Glutamatergic neuron (in vitro differentiated cells): ENCODE data around the gene NAPA. TPM values are rescaled to one million over a fixed set of nuclear protein-coding genes. Genes with fewer than 3 reads are reported as not detected.
"Not testable (repeated sequence)": the region's sequence is repeated elsewhere in the genome, so short reads cannot be mapped to it uniquely, and the experiment has no call there.

Source experiments
- DNase-seq: peaks from one replicate; pipeline ENCODE4 v3.0.0; 2022
- H3K27ac Mint-ChIP-seq: one replicate; pipeline ENCODE4 v1.8.0; 2020; ENCODE audit warnings: mild to moderate bottlenecking, mixed read lengths, inconsistent platforms; ENCODE audit not compliant: unreplicated experiment
- H3K27me3 Mint-ChIP-seq: one replicate; pipeline ENCODE4 v1.8.0; 2020; ENCODE audit warnings: mild to moderate bottlenecking, moderate library complexity, mixed read lengths, inconsistent platforms; ENCODE audit not compliant: unreplicated experiment
- H3K36me3 Mint-ChIP-seq: one replicate; pipeline ENCODE4 v1.8.0; 2020; ENCODE audit warnings: mild to moderate bottlenecking, mixed read lengths, inconsistent platforms; ENCODE audit not compliant: unreplicated experiment
- H3K4me1 Mint-ChIP-seq: one replicate; pipeline ENCODE4 v1.8.0; 2020; ENCODE audit warnings: mild to moderate bottlenecking, low read depth, mixed read lengths, inconsistent platforms; ENCODE audit not compliant: unreplicated experiment
- H3K4me3 Mint-ChIP-seq: one replicate; pipeline ENCODE4 v1.8.0; 2020; ENCODE audit warnings: mild to moderate bottlenecking, mixed read lengths, inconsistent platforms; ENCODE audit not compliant: unreplicated experiment
- H3K9me3 Mint-ChIP-seq: one replicate; pipeline ENCODE4 v1.8.0; 2020; ENCODE audit warnings: mild to moderate bottlenecking, moderate library complexity, mixed read lengths, inconsistent platforms; ENCODE audit not compliant: unreplicated experiment
- total RNA-seq: library from RNA; stranded (reverse); fragmentation: NEBNext Ultra II Directional; extraction: Animal tissue kit (Norgen Biotek cat#: 25700); gene quantifications from one replicate; pipeline ENCODE4 v1.2.1, GENCODE V29; 2021; ENCODE audit not compliant: unreplicated experiment
- TF ChIP-seq, protein P1 (sequence below): fragments of 200-600 bp; sonication (generic); IDR thresholded peaks from one replicate; pipeline ENCODE4 v1.5.0; 2021; ENCODE audit not compliant: partially characterized antibody, unreplicated experiment

NAPA gene
- total RNA-seq, 1 donor from 2014 or later: 262 TPM

DNA sequence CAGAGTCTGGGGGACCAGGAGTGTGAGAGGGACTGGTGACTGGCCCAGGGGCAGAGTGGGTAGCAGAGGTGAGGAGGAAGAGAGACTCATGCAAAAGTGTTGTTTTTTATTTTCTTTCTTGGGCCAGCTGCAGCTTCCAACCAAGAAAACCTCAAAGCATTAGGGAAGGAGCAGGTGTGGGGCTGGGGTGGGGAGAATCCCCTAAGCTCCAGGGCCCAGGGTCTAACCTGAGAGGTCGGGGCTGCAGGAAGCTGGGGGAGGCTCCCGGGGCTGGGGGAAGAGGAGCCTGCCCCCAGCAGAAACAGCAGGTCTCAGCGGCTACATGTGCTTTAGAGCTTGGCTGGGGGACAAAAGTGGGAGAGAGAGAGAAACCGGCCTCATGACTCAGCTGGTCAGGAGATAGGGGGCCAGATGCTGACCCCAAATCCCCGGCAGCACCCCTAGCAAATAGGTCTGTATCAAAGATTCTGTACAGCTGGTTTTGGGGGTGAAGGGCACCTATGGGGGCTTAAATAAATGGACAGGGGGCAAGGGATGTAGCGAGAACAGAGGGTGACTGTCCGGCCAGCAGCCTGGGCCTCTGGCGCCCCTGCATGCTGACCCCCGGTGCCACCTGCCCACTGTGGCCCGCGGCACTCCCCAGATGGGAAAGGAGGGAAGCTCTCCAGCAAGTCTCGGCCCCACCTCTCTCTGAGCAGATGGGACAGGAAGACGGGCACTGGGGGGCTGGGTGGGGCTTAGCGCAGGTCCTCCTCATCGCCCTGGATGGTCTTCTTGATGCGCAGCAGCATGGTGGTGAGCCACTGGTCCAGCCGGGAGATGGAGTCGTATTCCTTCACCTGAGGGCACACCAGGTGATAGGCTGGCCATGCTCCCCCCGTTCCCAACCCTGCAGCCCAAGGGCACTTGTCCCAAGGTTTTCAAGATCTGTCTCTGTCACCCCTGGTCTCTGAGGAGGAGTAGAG, 27.0 kb downstream of the NAPA start:
- TF ChIP-seq, protein P1, sequence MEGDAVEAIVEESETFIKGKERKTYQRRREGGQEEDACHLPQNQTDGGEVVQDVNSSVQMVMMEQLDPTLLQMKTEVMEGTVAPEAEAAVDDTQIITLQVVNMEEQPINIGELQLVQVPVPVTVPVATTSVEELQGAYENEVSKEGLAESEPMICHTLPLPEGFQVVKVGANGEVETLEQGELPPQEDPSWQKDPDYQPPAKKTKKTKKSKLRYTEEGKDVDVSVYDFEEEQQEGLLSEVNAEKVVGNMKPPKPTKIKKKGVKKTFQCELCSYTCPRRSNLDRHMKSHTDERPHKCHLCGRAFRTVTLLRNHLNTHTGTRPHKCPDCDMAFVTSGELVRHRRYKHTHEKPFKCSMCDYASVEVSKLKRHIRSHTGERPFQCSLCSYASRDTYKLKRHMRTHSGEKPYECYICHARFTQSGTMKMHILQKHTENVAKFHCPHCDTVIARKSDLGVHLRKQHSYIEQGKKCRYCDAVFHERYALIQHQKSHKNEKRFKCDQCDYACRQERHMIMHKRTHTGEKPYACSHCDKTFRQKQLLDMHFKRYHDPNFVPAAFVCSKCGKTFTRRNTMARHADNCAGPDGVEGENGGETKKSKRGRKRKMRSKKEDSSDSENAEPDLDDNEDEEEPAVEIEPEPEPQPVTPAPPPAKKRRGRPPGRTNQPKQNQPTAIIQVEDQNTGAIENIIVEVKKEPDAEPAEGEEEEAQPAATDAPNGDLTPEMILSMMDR: no peak
- peaks cover 11% of the 10 kb centered on the region for H3K36me3 Mint-ChIP-seq
- peaks cover 6% of the 10 kb centered on the region for H3K27me3 Mint-ChIP-seq
- peak overlapping the region; percentile 82 for H3K27ac Mint-ChIP-seq
- no peak overlapping the region for H3K4me3 Mint-ChIP-seq
- peaks cover 16% of the 10 kb centered on the region for H3K4me1 Mint-ChIP-seq
- DNase-seq: no peak
- peaks cover 10% of the 10 kb centered on the region for H3K9me3 Mint-ChIP-seq

DNA sequence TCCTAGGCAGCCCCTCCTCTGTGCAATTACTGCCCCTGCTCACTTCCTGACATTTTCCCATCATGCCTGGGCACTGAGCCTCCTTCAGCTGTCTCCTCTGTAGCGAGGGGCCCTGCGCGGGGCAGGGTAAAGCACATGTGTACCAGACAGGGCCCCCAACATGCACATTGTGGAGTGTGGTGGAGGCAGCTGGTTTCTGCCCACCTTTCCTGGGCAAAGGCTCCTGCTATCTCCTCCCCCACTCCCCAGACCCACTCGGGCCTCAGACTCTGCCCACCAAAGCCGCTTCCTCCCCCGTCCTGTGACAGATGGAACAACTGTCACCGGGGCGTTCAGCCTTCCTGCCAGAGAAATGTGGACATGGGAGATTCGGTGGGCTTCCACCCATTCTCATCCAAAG, 28.0 kb downstream of the NAPA start:
- TF ChIP-seq, protein P1: no peak
- H3K9me3 Mint-ChIP-seq: peaks cover 10% of the 10 kb centered on the region
- no peak for DNase-seq
- peaks cover 6% of the 10 kb centered on the region for H3K27me3 Mint-ChIP-seq
- H3K27ac Mint-ChIP-seq: peak overlapping the region; percentile 82
- H3K4me1 Mint-ChIP-seq: peaks cover 16% of the 10 kb centered on the region
- peaks cover 11% of the 10 kb centered on the region for H3K36me3 Mint-ChIP-seq
- H3K4me3 Mint-ChIP-seq: peak overlapping the region; percentile 70

DNA sequence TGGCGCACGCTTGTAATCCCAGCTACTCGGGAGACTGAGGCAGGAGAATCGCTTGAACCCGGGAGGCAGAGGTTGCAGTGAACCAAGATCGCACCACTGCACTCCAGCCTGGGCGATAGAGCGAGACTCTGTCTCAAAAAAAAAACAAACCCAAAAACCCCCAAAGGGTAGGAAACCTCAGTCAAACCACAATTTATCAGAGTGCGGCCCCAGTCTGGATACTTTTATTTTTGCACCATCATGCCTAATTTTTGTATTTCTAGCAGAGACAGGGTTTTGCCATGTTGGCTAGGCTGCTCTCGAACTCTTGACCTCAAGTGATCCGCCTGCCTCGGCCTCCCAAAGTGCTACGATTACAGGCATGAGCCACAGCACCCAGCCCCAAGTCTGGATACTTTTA, 28.6 kb downstream of the NAPA start:
- Mint-ChIP-seq H3K4me1 (peaks cover 16% of the 10 kb centered on the region), H3K9me3 (peaks cover 10% of the 10 kb centered on the region), H3K36me3 (peaks cover 11% of the 10 kb centered on the region)
- not testable (repeated sequence) for H3K4me3 Mint-ChIP-seq, DNase-seq, H3K27ac Mint-ChIP-seq, H3K27me3 Mint-ChIP-seq

DNA sequence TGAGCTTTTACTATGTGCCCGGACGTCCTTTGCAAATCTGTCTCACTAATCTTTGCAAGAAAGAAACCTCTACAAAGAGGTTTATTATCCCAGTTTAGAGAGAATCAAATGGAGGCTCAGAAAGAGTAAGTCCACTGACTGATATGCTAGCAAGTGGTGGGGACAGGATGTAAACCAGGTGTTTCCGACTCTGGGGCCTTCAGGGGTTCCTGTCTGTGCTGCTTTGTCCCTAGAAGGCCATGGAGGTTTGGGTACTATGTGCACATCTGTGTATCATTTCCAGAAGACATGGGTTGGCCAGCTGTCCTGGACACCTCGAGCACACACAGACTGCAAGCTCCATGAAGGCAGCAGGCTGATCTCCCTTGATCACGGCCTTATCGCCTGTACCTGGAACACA, 29.7 kb downstream of the NAPA start:
- H3K4me3 Mint-ChIP-seq: peak overlapping the region; percentile 80
- peaks cover 15% of the 10 kb centered on the region for H3K9me3 Mint-ChIP-seq
- H3K4me1 Mint-ChIP-seq: peaks cover 20% of the 10 kb centered on the region
- TF ChIP-seq, protein P1: no peak
- DNase-seq: no peak
- H3K36me3 Mint-ChIP-seq: peaks cover 9% of the 10 kb centered on the region
- H3K27me3 Mint-ChIP-seq: peaks cover 6% of the 10 kb centered on the region
- peak overlapping the region; percentile 69 for H3K27ac Mint-ChIP-seq

DNA sequence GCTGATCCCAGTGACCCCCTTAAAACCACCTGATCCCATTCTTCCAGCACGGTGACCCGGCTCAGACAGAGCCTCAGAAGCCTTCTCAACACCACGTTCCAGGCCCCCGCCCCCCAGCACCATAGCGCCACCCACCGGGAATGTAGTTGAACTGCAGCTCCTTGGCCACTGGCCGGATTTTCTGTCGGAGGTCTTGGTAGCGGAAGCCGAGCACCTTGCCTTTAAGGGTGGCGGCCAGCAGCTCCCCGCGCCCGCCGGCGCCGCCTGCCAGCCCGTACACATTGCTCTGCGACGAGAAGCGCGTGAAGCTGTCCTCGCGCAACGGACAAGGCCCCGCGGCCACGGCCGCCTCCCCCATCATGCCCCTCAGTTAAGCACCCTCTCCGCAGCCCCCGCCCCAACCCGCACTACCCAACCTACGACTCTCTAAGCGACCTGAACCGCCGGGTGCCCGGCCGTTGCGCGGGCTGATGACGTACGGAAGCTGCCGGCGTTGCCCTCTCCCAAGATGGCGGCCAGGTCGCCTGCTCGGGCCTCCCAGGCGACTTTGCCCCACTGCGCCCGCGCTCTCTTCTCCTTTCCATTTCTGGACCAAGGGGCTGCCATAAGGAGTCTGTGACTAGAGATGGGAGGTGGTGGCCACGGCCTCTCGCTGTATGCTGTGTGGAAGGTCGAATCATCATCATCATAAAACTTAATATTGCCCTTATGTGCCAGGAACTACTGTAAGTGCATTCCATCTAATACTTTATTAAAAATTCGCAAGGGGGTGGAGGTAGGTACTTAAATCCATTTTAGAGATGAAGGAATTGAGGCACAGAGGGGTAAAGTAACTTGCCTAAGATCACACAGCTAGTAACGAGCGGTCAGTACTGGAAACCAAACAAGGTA, 30.8 kb downstream of the NAPA start, which contains the start of gene KPTN:
Gene KPTN (minus strand): TSS at position 420 of the 891 bp plus-strand sequence. CDS start 59 bp downstream, at position 361.
- peak within 1 kb of the TSS; percentile 99 for H3K27ac Mint-ChIP-seq
- peaks cover 18% of the 10 kb centered on the region for H3K4me1 Mint-ChIP-seq
- H3K36me3 Mint-ChIP-seq: peaks cover 4% of the 10 kb centered on the region
- DNase-seq: peak; percentile 93
- H3K4me3 Mint-ChIP-seq: peak within 1 kb of the TSS; percentile 94
- H3K9me3 Mint-ChIP-seq: peaks cover 15% of the 10 kb centered on the region
- H3K27me3 Mint-ChIP-seq: peaks cover 5% of the 10 kb centered on the region
- TF ChIP-seq, protein P1: peak; percentile 98
